Inflammatory macrophage treated with lipopolysaccharide for 1 hour (primary cell): ENCODE measurements around the gene ARRB1.

Experiments
- DNase-seq, 2 donors: peaks; one replicate each; pipeline ENCODE4 v3.0.0-alpha.2; 2020 to 2022

Gene ARRB1

DNA sequence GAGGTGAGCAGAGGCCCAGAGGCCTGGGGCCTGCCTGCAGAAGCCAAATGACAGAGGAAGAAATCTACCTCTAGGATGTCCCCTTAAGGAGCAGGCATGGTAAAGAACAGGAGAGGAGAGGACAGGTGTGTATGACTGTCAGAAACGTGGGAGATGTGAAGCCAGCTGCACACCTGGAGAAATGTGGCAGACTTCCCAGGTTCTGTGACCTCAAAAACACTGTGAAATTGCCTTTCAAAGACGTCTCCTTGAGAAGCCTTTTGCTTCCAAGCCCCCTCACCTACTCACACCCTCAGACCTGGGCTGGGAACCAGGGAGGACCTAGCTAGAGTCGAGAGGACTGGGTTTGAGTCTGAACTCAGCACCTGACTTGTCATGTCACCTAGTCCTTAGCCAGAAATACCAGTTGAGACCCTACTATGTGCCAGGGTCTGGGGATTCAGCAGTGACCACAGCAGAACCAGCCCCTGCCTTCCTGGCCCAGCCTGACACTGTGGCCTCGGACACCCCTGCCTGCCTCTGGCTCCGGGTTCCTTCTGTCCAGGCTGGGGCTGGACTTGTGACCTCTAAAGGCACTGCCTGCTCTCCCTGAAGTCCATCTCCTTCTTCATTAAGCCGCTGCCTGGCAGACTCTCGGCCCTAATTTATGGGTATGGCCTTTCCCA is 105.3 kb downstream of the ARRB1 start:
- DNase-seq = no peak

DNA sequence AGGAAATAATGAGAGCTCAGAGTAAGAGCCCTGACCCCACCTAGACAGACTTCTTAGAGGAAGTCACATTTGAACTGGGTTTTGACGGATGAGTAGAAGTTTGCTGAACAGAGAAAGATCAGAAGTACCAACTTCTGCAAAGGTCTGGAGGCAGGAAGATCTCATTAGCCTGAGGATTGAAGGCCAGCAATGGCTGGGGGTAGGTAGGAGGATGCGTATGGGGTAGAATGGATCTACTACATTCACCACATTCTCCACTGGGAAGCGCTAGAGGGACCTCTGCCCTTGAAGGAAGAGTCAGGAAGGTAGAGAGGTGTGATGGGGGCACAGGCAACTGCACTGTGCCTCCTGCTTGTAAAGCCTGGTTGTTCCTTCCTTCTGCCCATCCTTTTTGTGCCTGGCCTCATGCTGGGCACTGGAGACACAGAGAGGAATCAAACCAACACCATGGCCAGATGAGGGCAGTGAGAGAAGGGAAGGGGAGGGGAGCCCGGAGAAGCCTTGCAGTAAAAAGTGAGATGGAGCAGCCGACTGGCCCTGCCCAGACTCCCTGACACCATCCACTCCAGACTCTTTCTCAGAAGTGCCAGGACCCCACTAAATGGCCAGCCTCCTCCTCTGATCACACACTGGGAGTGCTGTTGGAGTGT is 106.0 kb downstream of the ARRB1 start:
- DNase-seq = no peak

DNA sequence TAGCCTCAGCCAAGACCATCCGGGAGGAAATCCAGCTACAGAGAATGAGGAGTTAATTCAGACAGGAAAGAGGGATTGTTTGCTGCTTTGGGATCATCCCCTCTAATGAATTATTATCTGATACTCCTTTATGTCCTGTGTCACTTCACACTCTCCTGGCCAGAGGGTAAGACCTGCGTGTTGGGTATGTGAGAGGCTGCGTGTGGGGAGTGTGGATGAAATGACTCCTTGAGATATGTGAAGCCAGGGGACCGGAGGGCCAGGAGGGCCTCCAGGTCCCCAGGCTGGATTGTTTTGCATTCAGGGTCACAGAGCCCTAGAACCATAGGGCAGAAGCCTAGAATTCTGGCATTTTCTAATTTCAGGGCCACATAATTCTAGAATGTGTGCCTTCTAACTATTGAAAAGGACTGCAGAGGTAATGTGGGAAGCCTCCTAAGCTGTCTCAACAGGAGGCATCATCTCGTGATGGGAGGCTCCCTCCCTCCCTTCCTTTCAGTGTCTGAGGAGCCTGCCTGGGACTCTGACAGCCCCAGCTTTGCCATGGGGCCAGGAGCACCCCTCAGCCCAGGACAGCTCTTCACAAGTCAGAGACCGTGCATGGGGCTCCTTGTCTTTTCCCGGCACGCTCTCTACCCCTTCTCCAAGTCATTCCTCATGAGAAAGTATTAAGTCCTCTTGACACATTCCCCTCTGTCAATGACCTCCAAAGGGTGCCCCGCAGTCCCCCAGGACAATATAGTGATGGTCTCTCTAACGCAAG is 107.2 kb downstream of the ARRB1 start:
- no peak for DNase-seq

DNA sequence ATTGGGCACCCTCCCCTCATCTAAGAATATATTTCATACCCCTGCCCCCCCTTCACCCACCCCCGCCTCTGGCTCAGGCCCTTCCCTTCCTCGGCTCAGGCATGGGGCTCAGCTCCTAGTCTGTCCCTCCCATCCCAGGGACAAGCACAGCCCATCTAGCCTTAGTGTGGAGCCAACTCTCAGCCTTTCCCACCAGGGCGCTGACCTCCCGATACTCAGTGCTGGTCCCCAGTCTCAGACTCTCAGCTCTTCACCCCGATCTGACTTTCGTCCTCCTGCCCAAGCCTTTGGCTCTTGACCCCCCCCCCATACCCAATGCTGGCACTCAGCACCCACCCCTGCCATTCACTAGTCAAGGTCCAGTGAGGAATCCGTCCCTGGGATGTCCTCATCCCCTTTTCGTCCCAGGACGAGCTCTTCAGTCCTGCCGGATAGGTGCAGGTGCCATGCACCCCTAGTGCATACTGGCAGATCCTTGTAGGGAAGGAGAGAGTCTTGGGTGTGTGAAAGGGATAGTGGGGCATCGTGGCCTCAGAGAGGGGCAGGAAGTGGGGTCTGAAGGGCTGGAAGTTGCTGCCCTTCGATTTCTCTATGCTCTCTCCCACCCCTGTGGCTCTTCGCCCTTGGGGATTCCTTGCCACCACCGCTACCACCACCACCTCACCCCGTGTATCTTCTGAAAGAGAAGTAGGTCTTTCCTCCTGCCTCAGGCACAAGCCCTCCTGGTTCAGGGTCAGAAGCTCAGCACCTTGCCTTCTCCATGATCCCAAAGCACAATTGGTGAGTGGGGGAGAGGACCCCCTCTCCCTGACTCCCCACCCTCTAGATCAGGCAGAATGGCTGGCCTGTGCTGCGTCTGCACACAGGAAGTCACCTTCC is 108.5 kb downstream of the ARRB1 start:
- DNase-seq = no peak

DNA sequence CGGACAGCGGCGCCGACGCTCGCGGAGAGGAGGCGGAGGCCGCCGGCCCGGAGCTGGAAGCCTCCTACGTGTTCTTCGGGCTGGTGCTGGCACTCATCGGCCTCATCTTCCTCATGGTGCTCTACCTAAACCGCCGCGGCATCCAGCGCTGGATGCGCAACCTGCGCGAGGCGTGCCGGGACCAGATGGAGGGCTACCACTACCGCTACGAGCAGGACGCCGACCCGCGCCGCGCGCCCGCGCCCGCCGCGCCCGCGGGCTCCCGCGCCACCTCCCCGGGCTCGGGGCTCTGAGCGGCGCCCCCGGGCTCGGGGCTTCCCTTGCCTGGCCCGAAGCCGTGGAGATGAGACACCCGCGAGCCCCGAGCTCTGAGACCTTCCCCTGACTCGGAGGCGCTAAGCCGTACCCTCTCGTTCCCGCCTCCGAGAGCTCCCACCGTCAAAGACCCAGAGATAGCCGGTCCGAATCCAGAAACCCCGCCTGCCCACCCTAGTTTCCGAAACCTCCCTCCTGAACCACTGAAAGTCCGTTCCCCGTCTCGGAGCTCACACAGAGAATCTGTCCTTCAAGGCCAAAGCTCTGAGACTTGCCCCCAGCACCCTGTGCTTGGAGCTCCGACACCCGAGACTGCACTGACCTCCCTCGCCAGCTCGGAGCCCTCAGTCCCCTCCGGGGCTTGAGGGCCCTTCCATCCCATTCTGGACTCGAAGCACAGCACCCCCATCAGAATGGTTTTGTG is 109.4 kb downstream of the ARRB1 start:
- no peak for DNase-seq

DNA sequence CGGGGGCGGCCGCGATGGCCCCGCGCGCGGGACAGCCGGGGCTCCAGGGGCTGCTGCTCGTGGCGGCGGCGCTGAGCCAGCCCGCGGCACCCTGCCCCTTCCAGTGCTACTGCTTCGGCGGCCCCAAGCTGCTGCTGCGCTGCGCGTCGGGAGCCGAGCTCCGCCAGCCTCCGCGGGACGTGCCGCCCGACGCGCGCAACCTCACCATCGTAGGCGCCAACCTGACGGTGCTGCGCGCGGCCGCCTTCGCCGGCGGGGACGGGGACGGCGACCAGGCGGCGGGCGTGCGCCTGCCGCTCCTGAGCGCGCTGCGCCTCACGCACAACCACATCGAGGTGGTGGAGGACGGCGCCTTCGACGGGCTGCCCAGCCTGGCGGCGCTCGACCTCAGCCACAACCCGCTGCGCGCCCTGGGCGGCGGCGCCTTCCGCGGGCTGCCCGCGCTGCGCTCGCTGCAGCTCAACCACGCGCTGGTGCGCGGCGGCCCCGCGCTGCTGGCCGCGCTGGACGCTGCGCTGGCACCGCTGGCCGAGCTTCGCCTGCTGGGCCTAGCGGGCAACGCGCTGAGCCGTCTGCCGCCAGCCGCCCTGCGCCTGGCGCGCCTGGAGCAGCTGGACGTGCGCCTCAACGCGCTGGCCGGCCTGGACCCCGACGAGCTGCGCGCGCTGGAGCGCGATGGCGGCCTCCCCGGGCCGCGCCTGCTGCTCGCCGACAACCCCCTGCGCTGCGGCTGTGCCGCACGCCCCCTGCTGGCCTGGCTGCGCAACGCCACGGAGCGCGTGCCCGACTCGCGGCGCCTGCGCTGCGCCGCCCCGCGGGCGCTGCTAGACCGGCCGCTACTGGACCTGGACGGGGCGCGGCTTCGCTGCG is 110.2 kb downstream of the ARRB1 start:
- peak; percentile 77 to 94 for DNase-seq

DNA sequence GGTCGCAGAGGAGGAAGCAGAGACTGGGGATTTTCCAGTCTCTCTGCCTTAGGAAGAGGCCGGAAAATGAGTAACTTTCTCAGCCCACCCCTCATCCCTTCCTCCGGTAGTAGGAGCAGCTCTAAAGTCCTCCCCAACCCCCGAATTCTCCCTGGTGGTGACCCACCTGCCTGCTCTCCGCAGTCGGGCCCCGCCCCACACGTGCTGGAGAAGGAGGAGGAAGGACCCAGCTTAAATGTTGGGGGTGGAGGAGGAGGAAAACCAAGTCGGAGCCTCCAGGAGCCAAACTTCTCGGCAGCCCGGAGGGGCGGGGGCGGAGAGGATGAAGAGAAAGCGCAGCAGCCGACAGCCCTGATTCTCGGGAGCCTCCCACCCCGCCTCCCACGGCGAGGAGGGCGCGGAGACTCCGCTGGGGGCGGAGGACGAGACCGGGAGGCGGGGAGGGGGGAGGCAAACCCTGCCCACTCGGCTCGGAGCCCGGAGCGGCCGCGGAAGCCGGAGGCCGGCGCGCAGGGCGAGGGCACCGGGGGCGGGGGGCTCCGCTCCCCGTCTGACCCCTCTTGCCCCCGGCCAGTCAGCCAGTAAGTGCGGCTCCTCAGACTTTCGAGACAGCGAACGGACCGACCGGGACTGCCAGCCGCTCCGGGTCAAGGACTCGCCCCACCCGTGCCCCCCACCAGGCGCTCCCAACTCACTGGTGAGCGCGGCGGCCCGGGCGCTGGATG is 111.0 kb downstream of the ARRB1 start, which contains the start of gene TPBGL:
TPBGL (plus strand) TSS at position 464 of the 725 bp plus-strand sequence. CDS start 276 bp downstream, outside the sequence.
- DNase-seq = peak in 1 of 2 donors; percentile 24

DNA sequence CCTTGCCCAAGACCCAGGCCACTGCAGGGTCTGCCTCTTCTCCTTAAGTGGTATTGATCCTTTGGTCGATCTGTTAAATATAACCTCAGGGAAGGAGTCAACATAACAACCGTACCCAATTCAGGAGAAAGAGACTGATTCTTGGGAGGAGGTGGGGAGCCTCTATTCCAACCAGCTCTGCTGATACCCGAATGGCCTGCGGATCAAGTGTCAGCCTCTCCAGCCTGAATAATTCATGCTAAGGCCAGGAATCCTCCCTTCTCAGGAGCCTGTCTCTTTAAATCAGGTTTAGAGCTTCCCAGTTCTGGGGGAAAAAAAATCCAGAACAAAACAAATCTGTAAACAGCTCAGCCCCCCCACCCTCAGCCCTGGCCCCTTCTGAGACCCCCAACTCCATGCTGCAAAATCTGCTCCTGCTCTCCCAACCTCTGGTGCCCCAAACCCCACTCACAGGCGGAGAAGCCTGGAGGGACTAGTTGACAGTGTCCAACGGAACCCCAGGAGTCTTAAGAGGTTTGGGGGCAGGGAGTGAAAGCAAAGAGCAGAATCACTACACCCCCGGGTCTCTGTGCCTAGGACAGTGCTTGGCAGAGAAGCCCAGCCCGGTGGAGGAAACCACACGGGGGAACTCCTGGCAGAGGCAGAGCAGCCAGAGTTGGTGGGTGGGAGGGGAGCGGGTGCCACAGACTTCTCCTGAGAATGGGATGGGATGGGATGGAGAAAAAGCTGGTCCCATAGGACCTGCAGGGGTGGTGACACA is 111.8 kb downstream of the ARRB1 start:
- DNase-seq = no peak

DNA sequence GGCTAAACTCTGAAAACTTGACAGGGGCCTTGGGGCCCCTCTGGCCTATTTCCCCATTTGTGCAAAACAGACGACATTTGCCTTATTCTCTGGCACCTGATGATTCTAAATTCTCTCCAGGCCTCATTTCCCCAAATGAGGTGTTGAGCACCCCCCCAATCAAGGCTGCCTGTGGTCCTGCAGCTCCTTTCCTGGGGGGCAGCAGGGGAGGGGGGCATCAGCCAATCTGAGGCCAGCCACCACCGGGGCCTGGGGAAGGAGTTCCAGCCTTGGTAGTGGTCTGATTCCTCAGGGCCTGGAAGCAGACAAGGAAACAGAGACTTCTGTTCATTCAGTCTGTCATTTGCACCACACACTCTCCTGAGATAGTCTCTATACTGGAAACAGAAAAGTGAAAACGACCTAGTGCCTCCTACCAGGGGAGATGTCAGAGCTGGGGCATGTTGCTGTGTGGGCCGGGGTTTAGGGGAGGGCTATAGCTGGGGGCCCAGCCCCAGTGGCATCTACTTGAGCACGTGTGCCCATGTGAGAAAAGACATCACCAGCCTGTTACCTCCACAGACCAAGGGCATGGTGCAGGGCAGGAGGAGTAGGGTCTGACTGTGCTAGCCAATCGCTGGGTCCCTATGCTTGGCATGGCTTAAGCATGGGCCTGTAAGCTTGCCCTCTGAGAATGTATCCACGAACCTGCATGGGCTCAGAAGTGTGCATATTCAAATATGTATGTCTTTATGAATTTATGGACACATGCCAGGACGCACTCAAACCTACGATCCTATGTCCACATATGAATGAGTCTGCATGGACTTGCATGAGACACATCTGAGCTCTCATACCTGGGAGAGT is 112.6 kb downstream of the ARRB1 start:
- no peak for DNase-seq

DNA sequence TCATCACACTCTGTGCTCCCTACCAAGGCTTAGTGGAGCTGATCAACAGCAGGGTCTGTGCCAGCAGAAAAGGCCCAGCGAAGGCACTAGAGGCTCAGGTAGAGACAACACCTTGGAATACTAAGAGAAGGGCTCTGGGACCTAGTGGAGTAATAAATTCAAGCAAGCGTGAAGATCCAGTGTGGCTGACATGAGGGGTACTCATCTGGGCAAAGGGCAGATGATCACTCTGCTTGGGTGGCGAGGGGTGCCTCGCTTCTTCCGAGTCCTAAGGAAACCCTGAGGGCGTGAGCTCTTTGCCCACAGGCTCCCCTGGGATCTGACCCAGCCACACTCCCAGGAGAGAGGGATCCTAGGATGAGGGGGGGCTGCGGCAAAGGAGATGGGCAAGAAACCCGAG is 114.4 kb downstream of the ARRB1 start:
- no peak for DNase-seq

DNA sequence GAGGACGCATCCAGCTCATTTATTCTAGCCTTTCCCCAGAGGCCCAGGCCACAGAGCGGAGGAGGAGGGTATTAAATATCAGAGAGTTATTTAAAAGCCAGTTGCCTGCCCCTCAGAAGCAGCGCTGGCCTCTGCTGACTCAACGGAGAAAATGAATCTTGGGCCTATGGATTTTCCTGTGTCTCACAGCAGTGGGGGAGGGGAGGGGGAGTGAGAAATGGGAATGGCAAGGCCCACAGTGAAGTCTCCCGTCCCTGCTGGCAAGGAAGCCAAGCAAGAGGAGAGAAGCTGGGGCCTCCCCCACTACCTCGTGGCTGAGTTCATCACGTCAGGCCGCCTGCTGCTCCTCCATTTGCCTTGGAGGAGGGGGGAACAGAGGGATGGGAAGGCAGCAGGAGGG is 115.4 kb downstream of the ARRB1 start:
- no peak for DNase-seq

DNA sequence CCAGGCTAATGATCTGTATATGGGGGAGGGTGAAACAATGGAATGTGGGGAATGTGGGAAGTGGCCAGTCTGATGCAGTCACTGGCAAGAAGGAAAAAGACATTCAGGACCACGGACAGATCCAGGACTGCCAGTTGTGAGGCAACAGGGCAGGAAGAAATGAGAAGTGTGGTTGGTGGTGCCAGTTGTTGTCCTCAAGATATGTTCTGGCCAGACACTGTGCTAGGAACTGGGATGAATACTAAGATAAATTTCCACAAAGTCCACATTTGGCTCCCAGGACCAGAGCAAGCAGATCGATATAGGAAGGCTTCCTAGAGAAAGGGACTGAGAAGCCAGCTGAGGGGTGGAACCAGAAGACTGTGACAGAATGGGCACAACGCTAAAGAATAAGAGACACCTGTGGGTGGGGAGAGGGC is 117.7 kb downstream of the ARRB1 start:
- DNase-seq = peak; percentile 48 to 83

DNA sequence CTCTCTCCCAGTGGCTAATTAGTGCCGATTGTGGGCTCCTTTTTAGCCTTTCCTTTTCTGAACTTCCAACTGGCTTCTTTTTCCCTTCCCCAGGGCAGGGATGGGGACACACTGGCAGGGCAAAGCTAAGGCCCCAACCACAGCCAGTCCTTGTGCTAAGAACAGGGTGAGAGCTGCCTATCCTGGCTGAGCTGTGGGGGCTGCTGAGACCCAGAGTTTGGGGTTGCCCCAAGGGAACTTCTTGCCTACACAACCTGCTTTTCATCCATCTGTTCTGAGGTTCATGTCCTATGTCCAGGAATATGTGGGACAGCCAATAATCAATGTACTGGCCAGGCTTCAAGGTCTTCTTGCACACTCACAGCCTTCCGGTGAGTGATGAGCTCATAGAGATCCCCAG is 120.8 kb downstream of the ARRB1 start:
- no peak for DNase-seq

DNA sequence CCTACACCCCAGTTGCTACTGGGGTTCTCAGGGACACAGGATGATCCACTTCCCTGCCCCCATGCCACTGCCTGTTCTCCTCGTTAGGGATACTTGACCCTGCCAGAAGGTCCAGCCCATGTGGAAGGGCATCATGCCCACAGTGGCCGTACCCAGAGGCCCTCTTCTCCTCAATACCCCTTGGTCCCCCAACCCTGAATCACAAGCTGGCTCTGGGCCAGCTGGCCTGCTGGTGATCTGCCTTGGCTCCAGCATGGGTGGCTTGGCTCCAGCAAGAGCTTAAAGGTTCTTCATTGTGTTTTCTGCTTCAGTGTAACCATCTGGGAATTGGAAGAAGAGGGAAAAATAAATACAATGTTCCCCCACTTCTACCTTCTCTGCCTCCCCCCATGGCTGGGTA is 122.0 kb downstream of the ARRB1 start:
- DNase-seq = no peak

DNA sequence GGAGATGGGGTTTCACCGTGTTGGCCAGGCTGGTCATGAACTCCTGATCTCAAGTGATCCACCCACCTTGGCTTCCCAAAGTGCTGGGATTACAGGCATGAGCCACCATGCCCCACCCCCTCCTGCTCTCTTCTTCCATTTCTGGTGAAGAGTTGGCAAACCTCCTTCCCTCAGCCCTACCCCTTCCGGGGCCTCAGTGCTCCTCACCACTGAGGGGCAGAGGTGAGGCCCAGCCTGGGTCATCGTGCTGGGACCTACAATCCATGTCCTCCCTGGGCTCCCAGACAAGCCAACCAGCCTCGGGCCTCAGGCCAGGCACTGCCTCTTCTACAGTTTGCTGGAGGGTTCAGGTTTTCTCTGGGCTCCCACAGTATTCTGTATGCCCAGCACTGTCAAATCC is 125.7 kb downstream of the ARRB1 start:
- no peak for DNase-seq

DNA sequence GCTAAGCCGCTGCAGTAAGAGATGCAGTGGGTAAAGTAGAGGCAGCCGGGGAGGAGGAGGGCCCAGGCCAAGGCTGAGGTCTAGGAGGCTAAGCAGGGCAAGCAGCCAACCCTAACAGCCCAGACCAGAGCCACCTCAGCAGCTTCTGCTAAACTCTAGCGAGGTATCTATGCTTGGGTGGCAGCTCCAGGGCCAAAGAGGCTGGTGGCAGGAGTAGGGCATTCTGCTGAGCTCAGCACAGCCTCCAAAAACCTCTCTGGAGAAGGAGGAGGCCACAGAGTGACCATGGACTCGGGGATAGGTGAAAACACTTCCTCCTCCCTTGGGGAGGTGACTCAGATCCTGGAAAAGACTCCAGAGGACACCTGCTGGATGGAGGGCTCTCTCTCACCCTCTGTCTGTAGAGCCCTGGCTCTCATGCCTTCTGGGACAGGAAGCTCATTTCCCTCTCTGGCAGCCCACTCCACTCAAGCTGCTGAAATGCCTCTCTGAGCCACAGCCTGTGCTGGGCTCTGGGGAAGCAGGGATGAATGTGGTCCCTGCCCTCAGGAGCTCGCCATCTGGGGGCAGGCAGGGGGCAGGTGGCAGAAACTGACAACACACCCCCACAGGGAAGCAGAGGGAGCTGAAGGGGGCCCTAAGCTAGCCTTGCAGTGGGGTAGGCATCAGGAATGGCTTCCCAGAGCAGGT is 127.4 kb downstream of the ARRB1 start:
- no peak for DNase-seq

DNA sequence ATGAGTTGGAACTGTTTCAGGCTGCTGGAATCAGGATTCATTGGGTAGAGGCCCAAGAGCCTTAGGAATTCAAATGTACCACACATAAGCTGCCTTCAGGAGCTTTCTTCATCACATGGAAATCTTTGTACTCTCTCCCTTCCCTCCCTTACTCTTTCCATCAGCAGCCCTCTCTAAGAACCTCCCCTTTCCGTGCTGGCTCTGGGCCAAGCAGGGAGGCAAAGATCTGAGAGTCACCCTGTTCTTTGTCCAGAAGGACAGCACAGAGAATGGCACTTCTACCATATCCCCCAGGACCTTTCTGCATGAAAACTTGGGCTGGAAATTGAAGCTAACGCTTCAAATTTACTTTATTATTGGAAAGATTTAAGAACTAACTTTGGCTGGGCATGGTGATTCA is 131.6 kb downstream of the ARRB1 start:
- no peak for DNase-seq

DNA sequence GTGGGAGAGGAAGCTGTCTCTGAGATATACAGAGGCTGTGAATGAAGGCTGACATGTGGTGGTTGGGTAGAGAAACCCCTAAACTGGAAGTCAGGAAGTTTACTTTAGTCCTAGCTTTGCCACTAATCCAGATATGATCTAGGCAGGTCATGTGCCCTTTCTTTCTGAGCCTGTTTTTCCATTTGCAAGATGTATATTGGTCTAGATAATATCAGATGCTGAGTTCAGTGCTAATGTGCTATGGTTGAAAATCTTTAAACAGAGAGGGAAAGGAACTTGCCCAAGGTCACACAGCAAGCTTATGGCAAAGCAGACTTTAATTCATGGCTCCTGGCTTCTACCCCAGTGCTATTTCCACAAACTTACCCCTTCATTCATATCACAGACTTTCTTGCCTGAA is 136.6 kb downstream of the ARRB1 start:
- no peak for DNase-seq
